Smooth muscle cell of the brain vasculature (primary cell): Measurements from ENCODE around the gene CDYL.

Source experiments
- DNase-seq: peaks from one replicate; pipeline ENCODE4 v3.0.0-alpha.2; 2012; ENCODE audit warnings: low read depth, low spot score

CDYL gene

DNA sequence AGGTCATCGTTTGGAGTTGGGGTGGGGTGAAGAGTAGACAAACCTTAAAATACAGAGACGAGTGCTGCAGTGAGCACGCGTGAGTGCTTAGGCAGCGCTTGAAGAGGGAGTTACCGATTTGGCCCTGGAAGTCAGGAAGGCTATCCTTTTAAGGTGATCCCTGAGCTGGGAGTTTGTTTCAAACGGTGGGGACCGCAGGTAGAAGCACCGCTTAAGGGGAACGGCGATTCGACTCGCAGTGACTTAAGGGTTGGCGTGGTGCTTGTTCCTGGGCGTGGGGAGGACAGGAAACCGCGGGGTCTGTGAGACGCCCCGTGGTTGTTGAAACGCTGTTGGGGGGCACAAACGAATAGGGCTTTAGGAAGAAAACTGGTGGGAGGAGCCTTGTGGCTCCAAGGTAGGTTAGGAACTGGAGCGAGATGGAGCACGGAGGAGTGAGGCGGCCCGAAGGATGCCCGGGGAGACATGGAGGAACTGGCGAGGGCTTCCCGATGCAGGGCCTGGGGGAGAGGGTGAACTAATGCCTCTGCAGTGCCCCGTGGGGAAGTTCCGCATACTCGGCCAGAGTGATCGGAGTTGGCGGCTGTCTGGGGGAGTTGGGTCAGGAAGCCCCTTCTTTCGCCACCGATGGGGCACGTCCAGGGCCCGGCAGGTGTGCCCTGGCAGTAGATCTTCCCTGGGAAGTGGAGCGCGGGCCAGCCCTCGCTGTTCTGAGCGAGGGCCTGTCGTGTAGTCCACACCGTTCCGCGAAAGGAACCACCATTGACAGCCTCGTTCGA lies 1.3 kb upstream of the CDYL start:
- DNase-seq = no peak

- peak; percentile 36 for DNase-seq
Measured at GRCh38 chr6:4775494-4776130, 592 bp upstream of the CDYL start.

DNA sequence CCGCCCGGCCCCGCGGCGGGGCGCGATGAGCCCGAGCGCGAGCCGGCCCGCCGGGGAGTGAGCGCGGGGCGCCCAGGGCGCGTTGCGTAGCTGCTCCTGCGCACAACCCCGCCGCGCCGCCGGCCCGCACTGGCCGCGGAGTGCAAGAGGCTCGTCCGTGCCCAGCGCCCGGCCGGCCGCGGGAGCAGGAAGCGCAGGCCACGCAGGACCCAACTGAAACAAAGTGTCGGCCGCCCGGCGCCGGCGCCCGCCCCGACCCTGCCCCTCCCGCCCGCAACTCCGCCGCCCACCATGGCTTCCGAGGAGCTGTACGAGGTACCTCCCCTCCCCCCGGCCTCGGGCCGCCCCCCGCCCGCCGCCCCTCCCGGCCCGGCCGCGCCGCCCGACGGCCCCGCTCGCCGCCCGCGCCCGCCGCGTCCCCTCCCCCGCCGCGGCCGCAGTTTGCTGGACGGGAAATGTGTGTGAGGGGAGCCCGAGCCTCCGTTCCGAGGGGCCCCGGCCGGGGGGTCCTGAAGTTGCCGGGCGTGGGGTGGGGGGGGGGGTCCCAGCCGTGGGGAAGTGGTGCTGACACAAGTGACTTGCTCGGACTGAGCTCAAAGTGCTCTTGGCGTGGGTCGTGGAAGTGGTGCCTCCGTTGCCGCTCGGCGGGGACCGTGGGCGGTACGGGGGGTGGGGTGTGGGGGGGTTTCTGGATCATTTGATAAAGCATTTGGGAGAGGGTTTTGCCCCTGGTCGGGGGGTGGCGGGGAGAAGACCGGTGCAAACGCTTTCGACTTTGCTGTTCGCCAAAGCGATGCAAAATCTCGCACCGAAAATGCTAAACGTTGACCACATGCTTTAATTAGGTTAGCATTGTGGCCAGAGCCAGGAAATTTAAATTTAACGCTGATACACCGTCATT lies 539 bp downstream of the CDYL start:
- DNase-seq = no peak

DNA sequence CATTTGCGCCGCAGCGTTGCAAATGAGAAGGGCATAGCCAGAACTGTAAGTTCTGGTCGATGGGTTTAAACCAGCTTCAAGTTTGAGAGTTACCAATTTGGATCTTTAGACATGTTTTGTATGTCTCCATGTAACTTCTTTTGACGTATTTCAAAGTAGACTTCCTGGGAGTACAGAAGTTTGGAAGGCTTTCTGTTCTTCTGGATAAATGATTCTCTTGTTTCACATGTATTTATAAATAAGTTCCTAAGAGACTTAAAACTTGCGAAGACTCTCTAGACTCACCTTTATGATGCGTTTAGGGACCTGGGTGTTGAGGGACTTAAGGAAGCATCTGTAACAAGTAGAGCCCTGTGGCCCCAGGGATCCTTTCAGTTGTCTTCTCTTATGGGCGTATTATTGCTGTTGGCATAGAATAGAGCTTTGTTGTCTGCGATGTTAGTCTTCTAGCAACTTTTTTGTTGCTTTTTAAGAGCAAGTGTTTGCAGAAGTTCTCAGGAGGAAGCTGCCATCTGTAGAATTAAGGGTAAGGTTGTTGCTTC lies 1.3 kb downstream of the CDYL start:
- DNase-seq = no peak

GRCh38 chr6:4778086-4778485 lies 1.9 kb downstream of the CDYL start:
- DNase-seq = no peak

DNA sequence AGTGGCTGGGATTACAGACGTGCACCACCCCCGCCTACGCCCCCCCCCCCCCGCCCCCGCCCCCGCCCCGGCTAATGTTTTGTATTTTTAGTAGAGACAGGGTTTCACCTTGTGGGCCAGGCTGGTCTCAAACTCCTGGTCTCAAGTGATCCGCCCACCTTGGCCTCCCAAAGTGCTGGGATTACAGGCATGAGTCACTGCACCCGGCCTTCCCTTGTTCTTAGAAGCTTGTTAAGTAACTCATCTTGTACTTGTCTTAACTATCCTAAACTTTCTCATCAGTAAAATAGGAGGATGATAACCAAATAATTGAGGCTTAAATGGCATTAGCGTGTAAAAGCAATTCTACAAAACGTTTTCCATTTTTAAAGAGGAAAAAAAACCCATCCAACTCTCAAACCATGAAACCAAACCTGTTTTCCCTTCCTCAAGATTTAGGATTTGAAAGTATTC lies 4.2 kb downstream of the CDYL start:
- no peak for DNase-seq

GRCh38 chr6:4781426-4781825 lies 5.2 kb downstream of the CDYL start:
- no peak for DNase-seq

GRCh38 chr6:4781967-4782575 lies 5.9 kb downstream of the CDYL start:
- no peak for DNase-seq

DNA sequence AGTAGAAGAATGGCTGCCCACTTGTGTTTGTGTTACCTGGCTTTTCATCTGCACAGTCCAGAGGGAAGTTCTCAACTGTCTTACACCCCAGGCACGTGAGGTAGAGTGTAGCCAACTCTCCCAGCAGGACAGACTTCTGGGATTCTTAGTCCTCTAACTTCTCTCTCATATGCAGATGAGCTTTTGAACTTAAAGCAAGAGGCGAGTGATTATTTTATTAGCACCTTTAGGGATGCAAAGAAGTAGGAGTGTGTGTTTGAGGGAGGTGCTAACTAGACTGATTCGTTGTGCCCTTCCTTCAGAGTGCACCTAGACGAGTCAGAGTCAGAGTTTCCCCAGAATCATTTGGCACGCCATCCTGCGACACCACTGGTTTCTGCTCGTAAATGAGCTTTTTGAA lies 10.8 kb downstream of the CDYL start:
- no peak for DNase-seq

GRCh38 chr6:4788482-4788881 lies 12.3 kb downstream of the CDYL start:
- no peak for DNase-seq

GRCh38 chr6:4788953-4789584 lies 12.9 kb downstream of the CDYL start:
- no peak for DNase-seq

DNA sequence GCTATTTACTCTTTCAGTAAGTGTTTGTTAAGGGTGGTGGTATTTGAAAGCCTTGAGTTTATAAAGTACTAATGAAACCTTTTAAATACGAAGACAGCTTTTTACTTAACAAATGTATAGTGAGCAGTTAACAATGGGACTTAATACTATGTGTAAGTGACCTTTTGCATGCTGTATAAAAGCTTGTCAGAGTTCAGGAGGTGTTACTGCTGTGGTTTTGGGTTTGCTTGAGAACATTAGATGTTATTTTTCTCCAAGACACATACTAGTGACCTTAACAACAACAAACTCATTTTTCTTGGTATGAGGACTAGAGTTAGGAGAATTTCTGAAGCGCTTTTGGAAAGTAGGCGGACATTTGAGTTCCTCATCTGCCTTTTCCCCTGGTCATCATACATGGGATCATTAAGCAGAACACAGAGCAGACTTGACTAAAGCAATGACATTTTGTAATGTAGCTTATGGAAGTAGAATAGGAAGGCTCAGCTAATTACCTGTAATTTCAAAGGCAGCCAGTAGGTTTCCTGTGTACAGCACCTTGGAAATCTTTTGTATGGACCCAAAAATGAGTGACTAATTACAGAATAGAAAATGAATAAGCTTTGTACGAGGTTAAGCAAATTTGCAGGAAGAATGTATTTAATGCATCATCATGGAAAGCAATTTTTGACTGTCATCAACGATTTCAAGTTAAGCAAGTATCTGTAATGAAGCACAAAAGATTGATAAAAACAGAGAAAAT lies 14.1 kb downstream of the CDYL start:
- DNase-seq = no peak

DNA sequence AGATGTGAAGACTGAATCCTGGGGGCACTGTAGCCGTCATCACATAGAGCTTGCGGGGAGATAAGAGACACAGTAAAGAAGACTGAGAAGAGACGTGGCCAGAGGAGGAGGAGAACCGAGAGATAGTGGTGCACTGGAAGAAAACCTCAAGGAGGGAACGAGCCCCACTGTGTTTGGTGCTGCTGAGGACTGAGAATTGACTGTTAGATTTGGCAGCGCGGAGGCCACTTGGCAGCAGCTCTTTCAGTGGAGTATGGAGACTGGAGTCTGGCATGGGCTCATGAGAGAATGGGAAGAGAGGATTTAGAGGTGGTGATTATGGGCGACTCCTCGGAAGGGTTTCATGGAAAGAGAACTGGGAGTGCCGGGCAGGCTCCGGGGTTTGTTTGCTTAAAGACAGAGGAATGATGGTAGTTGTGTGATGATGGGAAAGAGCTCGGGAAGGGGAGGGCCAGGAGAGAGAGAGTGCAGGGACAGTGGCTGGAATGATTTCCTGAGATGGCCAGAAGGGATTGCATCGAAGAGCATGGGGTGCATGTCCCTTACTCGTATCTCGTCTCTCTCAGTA lies 18.0 kb downstream of the CDYL start:
- no peak for DNase-seq

DNA sequence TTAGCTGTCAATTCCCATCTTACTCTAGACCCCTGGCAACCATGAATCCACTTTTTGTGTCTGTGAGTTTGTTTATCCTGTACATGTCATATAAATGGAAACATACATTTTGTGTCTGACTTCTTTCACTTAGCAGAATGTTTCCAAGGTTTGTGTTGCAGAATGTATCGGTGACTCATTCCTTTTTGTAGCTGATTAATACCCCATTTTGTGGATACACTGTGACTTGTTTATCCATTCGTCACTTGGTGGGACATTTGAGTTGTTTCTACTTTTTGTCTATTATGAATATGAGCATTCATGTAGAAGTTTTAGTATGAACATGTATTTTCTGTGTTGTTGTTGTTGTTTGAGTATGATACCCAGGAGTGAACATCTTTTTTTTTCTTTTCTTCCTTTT lies 21.4 kb downstream of the CDYL start:
- no peak for DNase-seq

DNA sequence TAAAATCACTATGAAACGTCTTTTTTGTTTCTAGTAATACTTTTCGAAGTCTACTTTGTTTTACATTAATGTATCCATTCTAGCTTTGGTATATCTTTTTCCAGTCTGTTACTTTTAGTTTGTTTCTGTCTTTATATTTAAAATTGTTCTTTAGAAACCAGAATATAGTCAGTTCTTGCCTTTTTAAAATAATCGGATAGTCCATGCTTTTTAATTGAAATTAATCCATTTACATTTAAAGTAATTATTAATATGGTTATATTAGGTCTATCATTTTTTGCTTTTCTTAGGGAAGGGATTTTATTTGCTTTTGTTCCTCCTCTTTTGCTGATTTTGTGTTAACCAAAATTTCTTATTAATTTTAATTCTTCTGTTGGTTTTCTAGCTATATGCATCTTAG lies 23.7 kb downstream of the CDYL start:
- DNase-seq = no peak

DNA sequence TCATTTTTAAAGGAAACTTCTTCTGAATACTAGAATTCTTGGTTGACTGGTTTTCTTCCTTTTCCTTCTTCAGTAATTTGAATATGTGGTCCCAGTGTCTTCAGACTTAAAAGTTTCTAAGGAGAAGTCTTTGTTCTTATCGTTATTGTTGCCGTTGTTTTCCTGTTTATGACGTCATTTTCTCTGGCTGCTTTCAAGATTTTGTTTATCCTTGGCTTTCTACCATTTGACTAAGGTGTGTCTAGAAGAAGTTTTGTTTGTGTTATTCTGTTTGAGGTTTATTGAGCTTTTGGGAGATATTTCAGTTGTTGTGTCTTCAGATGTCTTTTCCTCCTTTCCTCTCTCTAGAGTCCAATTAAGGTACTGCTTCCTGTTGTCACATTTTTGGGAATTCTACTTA lies 24.5 kb downstream of the CDYL start:
- DNase-seq = no peak

GRCh38 chr6:4801491-4802110 lies 25.4 kb downstream of the CDYL start:
- no peak for DNase-seq

GRCh38 chr6:4802312-4802935 lies 26.2 kb downstream of the CDYL start:
- no peak for DNase-seq

GRCh38 chr6:4803343-4803744 lies 27.1 kb downstream of the CDYL start:
- DNase-seq = no peak
